HG02973 (cell line): ENCODE data around the gene LMF1.

Source experiments
- ATAC-seq: cut with Tn5 transposase; IDR thresholded peaks from one replicate; pipeline ENCODE4 v1.9.1; 2021; ENCODE audit warnings: moderate library complexity; ENCODE audit not compliant: unreplicated experiment

The LMF1 gene

DNA sequence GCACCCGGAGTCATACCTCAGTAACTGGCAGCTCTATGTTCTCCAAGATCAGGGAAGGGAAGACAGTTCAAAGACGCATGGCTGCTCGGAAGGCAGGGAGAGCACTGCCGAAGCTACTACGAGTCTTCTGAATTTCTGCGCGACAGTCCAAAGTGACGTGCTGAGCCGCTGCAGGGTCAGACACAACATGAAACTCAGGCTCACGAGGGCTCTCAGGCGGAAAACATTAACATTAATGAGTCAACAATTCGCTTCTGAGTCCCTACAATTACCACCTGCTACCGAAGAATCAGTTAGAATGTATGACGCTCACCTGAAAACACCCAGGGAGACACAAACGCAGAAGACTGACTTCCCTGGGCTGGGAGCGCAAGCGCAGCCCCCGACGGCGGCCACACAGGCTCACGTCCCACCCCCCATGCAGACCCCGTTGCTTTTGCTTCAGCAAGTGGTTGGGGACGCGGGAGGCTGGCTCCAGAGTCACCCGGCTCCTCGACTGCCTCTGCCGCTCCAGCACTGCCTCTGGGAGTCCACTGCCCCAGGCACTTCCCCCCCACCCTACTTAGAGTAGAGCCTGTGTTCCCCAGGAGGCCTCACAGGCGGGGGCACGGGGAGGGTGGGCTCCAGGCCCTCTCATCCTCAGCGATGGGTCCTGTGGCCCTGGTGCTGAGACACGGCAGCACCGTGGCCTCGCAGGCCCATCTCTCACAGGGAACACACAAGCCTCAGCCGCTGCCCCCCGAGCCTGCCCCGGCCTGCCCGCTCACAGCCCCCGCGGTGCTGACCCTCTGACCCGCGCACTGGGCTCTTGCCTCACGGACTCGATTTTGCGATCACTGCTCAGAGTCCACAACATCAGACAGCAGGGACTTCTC, 38.9 kb downstream of the LMF1 start:
- ATAC-seq, result no peak

DNA sequence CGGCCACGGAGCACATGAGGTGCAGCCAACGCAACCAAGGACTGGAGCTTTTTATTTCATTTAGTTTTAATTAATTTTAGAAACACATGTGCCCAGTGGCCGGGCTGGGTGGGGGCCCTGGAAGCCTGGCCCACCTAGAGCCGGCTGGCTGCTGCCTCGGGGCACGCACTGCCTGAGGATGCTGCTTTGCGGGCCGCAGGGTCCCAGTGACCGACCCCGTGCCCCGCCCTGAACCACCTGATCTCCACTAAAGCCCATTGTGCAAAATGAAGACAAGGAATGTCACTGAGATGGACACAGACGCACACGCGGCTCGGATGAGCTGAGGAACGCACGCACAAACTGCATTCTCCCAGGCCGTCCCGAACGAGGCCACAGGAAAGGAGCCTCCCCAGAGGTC, 39.6 kb downstream of the LMF1 start:
- ATAC-seq, result no peak

DNA sequence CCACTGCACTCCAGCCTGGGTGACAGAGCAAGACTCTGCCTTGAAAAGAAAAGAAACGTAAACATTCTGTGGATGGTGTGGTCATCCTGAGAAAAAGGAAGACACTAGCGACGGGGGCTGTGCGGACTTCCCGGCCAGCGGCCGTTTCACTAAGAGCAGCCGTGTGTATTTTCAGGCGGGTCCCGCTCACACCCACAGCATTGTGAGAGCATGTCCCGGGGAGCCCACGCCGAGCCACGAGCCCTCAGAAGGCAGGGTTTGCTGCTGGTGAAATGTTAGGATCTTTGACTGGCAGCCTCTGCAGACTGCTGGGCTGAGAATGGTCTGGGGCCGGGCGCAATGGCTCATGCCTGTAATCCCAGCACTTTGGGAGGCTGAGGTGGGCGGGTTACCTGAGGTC, 40.3 kb downstream of the LMF1 start:
- no peak for ATAC-seq

DNA sequence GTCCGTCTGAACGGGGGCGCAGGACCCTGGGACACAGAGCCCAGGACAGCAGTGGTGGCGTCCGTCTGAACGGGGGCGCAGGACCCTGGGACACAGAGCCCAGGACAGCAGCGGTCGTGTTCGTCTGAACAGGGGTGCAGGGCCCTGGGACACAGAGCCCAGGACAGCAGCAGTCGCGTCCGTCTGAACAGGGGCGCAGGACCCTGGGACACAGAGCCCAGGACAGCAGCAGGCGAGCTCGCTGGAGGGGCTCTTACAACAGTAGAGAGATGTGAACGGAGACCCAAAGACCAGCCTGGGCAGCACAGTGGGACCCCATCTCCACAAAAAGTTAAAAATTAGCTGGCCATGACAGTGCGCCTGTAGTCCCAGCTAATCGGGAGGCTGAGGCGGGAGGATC, 40.7 kb downstream of the LMF1 start:
- ATAC-seq, result no peak

DNA sequence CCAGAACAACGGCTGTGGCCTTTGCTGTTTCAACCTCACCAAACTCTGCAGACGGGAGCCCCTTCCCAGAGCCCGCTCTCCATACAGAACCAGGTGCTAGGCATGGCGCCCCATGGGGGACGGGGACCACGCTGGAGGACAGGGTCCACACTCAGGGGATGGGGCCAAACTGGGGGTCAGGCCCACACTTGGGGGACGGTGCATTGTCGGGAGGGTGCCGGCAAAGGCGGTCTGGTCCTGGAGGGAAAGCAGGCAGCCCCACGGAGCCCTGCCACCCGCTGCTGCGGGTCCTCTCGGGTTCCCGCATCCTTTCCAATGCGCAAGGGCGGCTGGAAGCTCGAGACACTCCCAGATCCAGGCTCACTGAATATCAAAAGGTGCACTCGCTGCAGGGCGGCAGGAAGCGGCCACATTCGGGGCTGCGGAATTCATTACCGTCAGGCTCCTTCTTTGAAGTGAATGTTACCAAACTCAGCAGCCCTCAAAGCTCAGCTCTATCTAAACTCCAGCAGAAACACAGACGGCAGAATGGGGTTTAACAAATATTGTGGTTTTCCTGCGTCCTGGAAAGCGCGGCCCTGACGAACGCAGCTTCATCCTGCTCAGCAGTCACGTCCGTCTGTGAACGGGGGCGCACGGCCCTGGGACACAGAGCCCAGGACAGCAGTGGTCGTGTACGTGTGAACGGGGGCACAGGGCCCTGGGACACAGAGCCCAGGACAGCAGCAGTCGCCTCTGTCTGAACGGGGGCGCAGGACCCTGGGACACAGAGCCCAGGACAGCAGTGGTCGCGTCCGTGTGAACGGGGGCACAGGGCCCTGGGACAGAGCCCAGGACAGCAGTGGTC, 41.3 kb downstream of the LMF1 start:
- ATAC-seq, result no peak

DNA sequence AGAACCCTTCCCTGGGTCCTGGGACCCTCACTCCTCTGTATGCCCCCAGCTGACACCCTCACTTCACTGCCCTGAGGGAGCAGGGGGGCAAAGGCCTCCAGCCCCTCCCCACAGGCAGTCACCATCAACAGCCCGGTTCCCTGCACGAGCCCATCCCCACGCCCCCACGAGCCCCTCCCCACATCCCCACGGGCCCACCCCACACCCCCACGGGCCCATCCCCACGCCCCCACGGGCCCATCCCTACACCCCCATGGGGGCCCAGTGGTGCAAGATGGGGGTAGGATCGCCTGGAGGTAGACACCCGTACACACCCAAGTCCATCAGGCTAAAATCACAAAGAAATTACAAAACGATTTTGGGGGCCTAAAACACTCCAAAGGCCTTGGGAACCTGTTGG, 42.3 kb downstream of the LMF1 start:
- no peak for ATAC-seq

DNA sequence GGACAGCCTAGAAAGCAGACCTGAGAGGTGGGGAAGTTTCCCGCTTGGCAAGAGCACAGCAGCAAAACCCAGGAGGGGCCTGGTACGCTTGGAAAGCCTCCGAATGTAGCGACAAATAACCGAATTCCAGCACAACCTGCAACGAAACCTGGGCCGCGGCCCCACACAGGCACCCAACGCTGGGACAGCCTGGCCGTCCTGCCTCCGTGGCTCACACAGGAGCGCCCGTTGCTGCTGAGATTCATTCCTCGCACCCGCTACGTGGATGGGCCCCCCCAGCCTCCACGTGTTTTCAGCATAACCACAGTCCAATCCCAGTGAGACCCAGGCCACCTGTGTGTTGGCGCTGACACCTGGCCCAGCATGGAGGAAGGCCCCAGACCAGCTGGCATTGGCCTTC, 42.9 kb downstream of the LMF1 start:
- no peak for ATAC-seq

DNA sequence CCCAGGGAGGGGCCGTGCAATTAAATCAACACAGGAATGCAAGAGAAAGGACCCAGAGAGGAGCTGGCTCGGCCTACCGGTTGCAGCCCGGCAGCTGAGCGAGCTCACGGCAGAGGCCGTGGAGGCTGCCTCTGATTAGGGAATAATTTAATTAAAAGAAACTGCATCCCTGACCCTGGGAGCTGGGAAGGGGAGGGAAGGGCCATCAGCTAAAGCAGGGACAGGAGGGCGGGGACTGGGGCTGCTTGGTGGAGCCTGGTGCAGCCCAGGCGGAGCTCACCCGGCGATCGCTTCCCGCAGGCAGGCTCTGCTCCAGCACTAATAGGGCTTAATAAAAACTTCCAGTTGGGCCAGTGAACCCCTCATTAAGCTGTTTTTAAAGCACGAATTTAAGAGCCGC, 43.4 kb downstream of the LMF1 start:
- no peak for ATAC-seq

DNA sequence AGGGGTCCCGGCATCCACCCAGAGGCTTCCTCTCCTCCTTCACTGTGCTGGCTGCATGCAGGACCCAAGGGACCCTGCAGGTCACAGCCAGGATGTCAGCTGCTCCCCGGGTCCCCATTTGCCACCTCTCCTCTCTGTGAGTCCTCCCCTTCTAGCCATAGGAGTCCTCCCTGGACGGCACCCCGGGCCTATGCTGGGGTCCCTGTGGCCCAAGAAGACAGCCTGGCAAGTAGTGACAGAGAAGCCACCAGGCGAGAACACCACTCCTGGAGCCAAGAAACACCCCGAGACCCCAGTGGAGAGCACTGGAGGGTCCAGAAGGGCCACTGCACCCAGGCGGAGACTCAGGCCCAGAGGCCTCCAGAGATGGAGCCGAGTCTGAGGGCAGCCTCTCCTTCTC, 44.1 kb downstream of the LMF1 start:
- no peak for ATAC-seq

DNA sequence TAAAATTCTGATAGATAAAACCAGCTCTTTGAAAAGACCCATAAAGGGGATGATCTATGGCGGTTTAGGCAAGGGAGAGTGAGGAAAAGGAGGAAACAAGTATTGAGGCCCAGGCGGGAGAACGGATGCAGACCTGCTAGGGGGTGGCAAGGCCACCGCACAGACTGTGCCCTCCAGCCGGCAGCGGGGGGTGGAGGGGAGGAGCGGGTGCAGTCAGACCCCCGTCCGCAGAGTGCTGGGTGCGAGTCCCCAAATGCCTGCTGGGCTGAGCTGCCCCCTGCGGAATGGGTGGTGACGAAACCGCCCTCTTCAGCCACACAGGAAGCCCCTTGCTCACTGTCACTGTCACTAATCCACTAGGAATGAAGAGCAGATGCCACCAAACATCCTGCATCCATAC, 46.0 kb downstream of the LMF1 start:
- no peak for ATAC-seq

DNA sequence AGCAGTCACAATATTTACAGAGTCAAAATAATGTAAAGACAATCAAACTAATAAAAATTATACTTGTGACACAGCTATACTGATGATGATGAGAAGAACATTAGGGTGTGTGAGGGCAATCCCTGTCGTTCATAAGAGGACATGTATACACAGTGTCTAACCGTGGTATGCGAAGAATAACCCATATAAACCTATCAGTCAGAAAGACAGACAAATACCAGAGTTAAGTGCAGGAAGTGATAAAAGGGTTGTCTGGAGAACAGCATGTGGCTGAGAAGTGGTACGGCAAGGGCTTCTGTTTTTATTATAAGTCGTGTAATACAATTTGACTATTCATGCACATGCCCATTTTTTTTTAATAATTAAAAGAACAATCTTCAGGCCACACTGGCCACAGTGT, 46.7 kb downstream of the LMF1 start:
- no peak for ATAC-seq

DNA sequence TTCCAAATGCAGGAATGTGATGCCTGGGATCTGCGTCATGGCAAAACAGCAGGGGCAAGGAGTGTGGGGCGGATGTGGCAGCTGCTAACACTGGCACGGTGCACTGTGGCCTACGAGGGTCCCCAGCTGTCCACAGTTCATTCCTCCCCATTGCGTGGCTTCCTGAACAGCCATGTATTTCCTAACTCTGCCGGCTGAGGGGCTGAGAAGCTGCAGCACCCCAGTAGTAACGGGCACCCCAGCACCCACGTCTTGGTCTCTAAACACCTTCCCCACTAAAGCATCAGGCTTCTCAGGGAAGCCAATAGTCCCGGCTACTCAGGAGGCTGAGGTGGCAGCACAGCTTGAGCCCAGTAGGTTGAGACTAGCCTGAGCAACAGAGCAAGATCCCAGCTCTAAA, 47.6 kb downstream of the LMF1 start:
- ATAC-seq, result no peak

DNA sequence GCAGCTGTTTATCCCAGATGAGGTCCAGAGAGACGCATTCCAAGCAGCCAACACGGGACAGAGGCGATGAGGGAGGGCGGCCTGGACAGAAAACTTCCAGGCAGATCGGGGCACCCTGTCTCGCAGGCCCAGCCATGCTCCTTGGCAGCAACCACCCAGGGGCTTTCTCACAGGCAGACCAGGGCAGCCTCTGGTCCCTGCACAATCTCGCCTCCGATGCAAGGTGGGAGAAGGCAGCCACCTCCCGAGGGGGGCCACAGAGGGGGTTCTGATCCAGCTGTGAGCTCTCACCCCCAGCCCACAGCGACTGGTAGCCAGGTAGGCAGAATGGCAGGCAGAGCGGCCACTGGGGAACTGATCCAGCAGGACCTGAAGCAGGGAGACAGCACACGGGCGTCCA, 48.7 kb downstream of the LMF1 start:
- ATAC-seq, result no peak

DNA sequence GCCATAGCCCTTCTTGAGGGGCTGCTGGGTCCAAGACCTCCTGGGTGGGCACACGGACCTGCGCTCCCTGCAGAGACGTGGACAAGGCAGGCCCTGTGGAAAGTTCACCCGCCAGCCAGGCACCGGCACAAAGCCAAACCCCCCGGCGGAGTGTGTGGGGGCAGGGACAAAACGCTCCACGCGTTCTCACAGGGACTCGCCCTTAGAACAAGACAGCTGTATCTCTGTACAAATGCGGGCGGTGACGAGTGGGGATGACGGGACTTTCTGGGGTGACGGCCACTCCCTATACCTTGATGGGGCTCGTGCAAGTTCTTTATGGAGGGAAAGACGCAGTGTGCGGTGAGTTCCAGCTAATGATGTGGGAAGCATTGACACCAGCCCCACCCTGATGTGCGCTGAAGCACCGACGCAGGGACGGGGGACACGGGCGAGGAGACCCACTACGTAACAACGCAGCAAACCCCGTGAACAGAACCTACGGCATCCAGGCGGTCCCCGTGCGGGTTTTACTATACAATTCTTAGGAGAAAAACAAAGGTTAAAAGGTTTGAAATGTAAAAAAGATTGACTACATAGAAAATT, 49.4 kb downstream of the LMF1 start:
- no peak for ATAC-seq

DNA sequence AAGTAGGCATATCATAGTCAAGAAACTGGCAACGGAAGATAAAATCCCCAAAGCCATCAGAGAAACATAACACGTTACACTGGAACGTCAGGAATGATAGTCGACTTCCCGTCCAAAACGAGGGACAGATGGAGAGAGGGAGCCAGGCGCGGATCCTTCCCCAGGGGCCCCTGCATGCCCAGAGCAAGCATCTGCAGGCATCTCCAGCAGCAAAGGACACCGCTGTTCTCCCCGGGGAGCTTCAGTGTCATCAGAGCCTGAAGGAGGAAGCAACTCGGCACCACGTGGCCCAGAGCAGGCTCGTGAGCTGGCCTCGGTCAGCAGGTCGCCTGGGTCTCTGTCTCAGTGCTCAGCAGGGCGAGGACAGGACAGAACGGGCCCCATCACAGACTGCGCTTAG, 50.1 kb downstream of the LMF1 start:
- no peak for ATAC-seq

DNA sequence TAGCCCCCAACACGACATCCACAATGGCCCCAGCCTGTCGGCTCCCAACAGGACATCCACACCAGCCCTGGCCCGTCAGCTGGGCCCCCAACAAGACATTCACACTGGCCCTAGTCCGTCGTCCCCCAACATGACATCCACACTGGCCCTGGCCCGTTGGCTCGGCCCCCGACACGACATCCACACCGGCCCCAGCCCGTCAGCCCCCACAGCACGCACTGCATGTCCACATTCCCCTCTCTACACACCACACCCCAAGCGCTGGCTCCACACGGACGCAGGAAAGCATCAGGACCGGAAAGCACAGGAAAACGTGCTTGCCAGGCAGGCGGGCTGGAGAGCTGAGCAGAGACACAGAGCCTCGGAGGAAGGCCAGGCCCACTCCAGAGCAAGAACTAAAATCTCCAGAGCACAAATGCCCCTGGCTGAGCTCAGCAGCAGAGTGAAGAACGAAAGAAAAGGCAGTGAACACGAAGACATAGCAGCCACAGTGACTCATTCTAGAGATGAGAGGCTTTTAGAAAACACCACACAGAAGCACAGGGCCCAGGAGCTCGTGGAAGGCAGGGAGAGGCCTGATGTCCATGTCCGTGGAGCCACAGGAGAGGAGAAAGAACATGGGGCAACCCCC, 50.6 kb downstream of the LMF1 start:
- ATAC-seq, result no peak

DNA sequence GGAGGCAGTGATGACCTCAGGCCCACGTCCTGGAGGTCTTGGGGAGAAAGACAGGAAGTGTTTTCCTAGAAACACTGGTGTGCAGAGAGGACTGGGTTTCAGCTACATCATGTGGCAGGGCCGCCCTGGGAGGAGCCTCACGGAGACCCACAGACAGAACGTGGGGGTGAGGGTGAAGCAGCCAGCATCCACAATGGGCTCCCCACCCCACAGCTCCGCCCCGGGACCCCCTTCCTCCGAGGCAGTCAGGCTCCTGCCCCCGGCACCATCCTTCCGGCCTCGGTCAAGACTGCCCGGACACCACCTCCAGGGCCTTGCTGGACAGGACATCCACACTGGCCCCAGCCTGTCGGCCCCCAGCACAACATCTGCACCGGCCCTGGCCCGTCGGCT, 51.1 kb downstream of the LMF1 start:
- no peak for ATAC-seq

DNA sequence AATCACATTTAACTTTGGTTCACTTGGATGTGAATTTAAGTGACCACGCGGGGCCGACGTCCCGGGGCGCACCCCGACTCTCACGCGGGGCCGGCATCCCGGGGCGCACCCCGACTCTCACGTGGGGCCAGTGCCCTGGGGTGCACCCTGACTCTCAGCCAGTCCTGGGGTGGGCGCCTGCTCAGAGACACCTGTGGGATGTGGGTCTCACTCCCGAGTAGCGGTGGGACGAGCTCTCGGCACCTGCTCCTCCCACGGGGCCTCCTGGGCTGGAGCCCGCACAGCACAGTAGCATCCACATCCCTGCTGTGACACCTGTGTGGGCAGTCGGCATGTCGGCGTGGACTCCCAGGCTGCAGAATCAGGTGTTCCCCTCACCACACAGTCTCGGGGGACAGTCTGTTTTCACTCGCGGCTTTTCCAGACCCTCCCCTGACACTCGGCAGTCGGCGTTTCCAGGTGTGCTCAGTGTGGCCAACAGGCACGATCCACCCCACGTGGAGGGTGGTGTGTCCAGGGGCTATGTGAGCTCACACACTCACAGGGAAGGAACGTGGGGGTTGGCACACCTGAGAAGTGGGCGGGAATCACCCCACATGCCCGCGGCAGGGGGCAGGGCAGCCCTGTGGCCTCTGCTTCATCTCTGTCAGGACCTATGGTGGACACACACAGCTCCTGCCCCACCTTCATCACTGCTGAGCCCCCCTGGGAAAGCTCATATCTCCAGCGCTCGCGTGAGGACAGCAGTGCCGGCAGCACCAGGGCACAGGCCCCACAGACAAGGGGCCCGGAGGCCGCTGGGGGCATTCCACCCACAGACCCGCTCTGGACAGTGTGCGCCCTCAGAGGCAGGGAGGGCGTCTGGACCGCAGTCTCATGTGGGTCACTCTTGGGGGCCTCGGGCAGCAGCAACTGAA, 51.8 kb downstream of the LMF1 start:
- no peak for ATAC-seq

DNA sequence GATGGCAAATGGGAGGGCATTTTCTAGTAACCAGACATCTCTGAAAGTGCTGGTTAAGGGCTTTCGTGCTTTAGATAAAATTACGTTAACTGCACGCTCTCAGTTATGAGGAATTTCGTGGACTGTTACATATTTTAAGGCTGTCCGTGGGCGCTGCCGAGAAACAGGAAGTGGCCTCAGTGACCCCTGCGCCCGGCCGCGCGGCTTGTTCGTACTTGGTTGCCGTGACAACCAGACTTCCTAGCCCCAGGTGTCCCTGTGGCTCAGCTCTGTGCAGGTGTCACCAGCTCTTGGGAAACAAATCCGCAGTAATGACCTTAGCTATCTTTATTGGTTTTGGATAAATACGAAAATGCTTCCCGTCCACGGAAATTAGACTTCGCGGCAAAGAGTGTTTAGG, 52.7 kb downstream of the LMF1 start:
- no peak for ATAC-seq

DNA sequence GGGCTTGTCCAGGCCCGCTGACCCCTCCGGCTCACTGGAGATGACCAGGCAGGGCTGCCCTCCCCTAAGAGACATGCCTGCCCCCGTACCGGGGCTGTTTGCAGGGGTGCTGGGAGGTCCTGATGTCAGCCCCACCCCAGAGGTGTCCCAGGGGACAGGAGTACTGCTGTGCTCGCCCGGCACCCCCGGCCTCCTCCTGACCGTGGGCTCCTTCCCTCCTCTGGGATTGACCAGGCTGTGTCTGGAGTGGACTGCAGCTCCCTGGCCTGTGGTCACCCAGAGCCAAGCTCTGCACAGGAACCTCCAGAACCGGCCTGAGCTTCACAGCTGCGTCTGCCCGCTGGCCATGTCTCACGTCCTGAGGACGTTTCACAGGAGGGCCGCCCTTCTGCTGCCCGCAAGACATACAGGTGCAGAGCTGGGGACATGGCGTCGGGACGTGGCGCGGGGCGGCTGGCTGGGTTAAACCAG, 53.2 kb downstream of the LMF1 start:
- ATAC-seq, result no peak
